OCI-LY7 (cell line): ENCODE data around the gene HSBP1. TPM values are rescaled to one million over a fixed set of nuclear protein-coding genes. Genes with fewer than 3 reads are reported as not detected.
A peak's percentile ranks its signal among the peaks of the same experiment; 100 is the strongest.

Source experiments
- BruUV-seq: library from RNA; stranded (reverse); fragments of 400-500 nt; replicated peaks from 2 replicates; lab custom pipeline; 2021; lab: Mats Ljungman, UMichigan
- CTCF ChIA-PET: fragments of 300-600 bp; sonication (Branson Sonifier 250); formaldehyde crosslinking; loops from one replicate; lab custom pipeline; 2022; ENCODE audit warnings: antibody characterized with exemption; ENCODE audit not compliant: unreplicated experiment; lab: Charles Lee
- POLR2A ChIA-PET: fragments of 300-600 bp; sonication (Branson Sonifier 250); formaldehyde crosslinking; loops from one replicate; lab custom pipeline; 2022; ENCODE audit warnings: antibody characterized with exemption; lab: Charles Lee
- DNase-seq: peaks from one replicate; pipeline ENCODE4 v3.0.0-alpha.2; 2015; ENCODE audit warnings: low spot score
- H2AFZ ChIP-seq: fragments of 200-600 bp; sonication (generic), shearing (Covaris generic); 2 replicates; pipeline ENCODE4 v1.6.1; 2014; ENCODE audit warnings: mild to moderate bottlenecking, antibody characterized with exemption, low read length, moderate library complexity
- H3K27ac ChIP-seq: fragments of 200-600 bp; sonication (generic); 2 replicates; pipeline ENCODE4 v1.5.1; 2014; ENCODE audit warnings: mixed run types, low read depth, mild to moderate bottlenecking, moderate library complexity, low read length, inconsistent platforms; ENCODE audit not compliant: poor library complexity, severe bottlenecking
- H3K36me3 ChIP-seq: fragments of 200-600 bp; sonication (generic); 2 replicates; pipeline ENCODE4 v1.6.1; 2014; ENCODE audit warnings: mild to moderate bottlenecking, antibody characterized with exemption, low read length, moderate library complexity, mixed read lengths; ENCODE audit not compliant: insufficient read depth
- H3K4me1 ChIP-seq: fragments of 200-600 bp; sonication (generic); 2 replicates; pipeline ENCODE4 v1.5.1; 2014; ENCODE audit warnings: mild to moderate bottlenecking, low read length; ENCODE audit not compliant: insufficient read depth, poor library complexity, severe bottlenecking
- H3K4me2 ChIP-seq: fragments of 200-600 bp; sonication (generic); 2 replicates; pipeline ENCODE4 v1.6.1; 2014; ENCODE audit warnings: mild to moderate bottlenecking, low read length
- H3K4me3 ChIP-seq: fragments of 200-600 bp; sonication (generic); 2 replicates; pipeline ENCODE4 v1.5.1; 2014; ENCODE audit warnings: mild to moderate bottlenecking, low read depth, low read length; ENCODE audit not compliant: poor library complexity, severe bottlenecking
- H3K79me2 ChIP-seq: fragments of 200-600 bp; sonication (generic); 2 replicates; pipeline ENCODE4 v1.6.1; 2016; ENCODE audit warnings: low read depth, mild to moderate bottlenecking, low read length, moderate library complexity, mixed read lengths; ENCODE audit not compliant: insufficient read depth
- H3K9me2 ChIP-seq: fragments of 200-600 bp; sonication (generic); 2 replicates; pipeline ENCODE4 v1.6.1; 2016; ENCODE audit warnings: mild to moderate bottlenecking, low read length, mixed read lengths; ENCODE audit not compliant: insufficient read depth
- H3K9me3 ChIP-seq: fragments of 200-600 bp; sonication (generic); 2 replicates; pipeline ENCODE4 v1.6.1; 2014; ENCODE audit warnings: mild to moderate bottlenecking, mixed run types, low read length, mixed read lengths
- H4K20me1 ChIP-seq: fragments of 200-600 bp; sonication (generic); 2 replicates; pipeline ENCODE4 v1.6.1; 2014; ENCODE audit warnings: mild to moderate bottlenecking, antibody characterized with exemption, low read length, moderate library complexity, mixed read lengths; ENCODE audit not compliant: insufficient read depth
- CTCF ChIP-seq: fragments of 200-600 bp; sonication (generic); conservative IDR thresholded peaks from 2 replicates; pipeline ENCODE4 v1.5.1; 2014; ENCODE audit warnings: mild to moderate bottlenecking, antibody characterized with exemption, low read length, moderate library complexity, mixed read lengths
- EZH2phosphoT487 ChIP-seq: fragments of 200-600 bp; sonication (generic); IDR thresholded peaks from 2 replicates; pipeline ENCODE4 v1.6.1; 2018; ENCODE audit warnings: low read depth, borderline replicate concordance, mild to moderate bottlenecking, mixed run types, antibody characterized with exemption, low read length, moderate library complexity, mixed read lengths
- intact Hi-C: fragments of 100-400 bp; cut with micrococcal nuclease; formaldehyde crosslinking; loops from one replicate; pipeline ENCODE4 v1.10.0; 2022; ENCODE audit not compliant: unreplicated experiment
- total RNA-seq, 2 experiments: library from RNA; depleted of rRNA in 1 of 2; stranded (reverse); fragments of >200 nt in 1 of 2; shearing (Covaris generic) in 1 of 2; gene quantifications; 2 replicates each; pipeline ENCODE4 v1.2.3, GENCODE V29; 2014 to 2022

Gene HSBP1
- total RNA-seq, 2 experiments from 2014 or later = 105 to 131 TPM

GRCh38 chr16:83809092-83809491 is 1.3 kb downstream of the HSBP1 start:
- no peak for DNase-seq
- H3K4me1 ChIP-seq = peaks cover 22% of the 10 kb centered on the region
- H3K79me2 ChIP-seq = peaks cover 22% of the 10 kb centered on the region
- H3K9me3 ChIP-seq = no peaks in the 10 kb centered on the region
- H3K36me3 ChIP-seq = peaks cover 42% of the 10 kb centered on the region
- CTCF ChIA-PET = no interaction called here
- H3K4me3 ChIP-seq = peak overlapping the region; percentile 95
- H2AFZ ChIP-seq = no peak overlapping the region
- H3K27ac ChIP-seq = no peak overlapping the region
- intact Hi-C loops = loop anchor here (5.0 to 10.0 kb wide), 2 partner anchors 88 to 206 kb away; partner anchors contain the start of gene MLYCD
- TF ChIP-seq CTCF = no peak
- no peak for TF ChIP-seq EZH2phosphoT487
- TSS peak; percentile 71 for BruUV-seq
- POLR2A ChIA-PET = interaction anchor here (0.7 to 1.2 kb wide), 4 partner anchors 11 to 278 kb away, joined by 3 to 7 read pairs (median 3); no protein-coding TSS in a partner anchor
- H3K9me2 ChIP-seq = no peaks in the 10 kb centered on the region
- H4K20me1 ChIP-seq = peaks cover 7% of the 10 kb centered on the region; the same call in 1 of the 2 replicates
- peak overlapping the region; percentile 94 for H3K4me2 ChIP-seq

GRCh38 chr16:83810901-83811300 is 3.1 kb downstream of the HSBP1 start:
- peaks cover 18% of the 10 kb centered on the region for H3K4me1 ChIP-seq
- no peak for DNase-seq
- CTCF ChIA-PET = no interaction called here
- peaks cover 7% of the 10 kb centered on the region; the same call in 1 of the 2 replicates for H4K20me1 ChIP-seq
- H2AFZ ChIP-seq = no peak overlapping the region
- peaks cover 42% of the 10 kb centered on the region for H3K36me3 ChIP-seq
- H3K9me2 ChIP-seq = no peaks in the 10 kb centered on the region
- H3K9me3 ChIP-seq = no peaks in the 10 kb centered on the region
- POLR2A ChIA-PET = interaction anchor here (0.6 kb wide), 1 partner anchor 256 kb away, joined by 4 read pairs; no protein-coding TSS in a partner anchor
- no peak for TF ChIP-seq CTCF
- no peak for TF ChIP-seq EZH2phosphoT487
- intact Hi-C loops = no loop called here
- no peak overlapping the region for H3K27ac ChIP-seq
- H3K79me2 ChIP-seq = peaks cover 22% of the 10 kb centered on the region
- H3K4me2 ChIP-seq = no peak overlapping the region
- no TSS peak for BruUV-seq
- no peak overlapping the region for H3K4me3 ChIP-seq
